Neuron (in vitro differentiated cells): Measurements from ENCODE around the gene AMY1A.
"Not testable (repeated sequence)": the region's sequence is repeated elsewhere in the genome, so short reads cannot be mapped to it uniquely, and the experiment has no call there.

ENCODE experiments used
- H2AFZ ChIP-seq: one replicate; pipeline ENCODE4 v1.6.1; 2013; ENCODE audit warnings: low read depth, mild to moderate bottlenecking, inconsistent platforms, low read length, moderate library complexity
- H3K27me3 ChIP-seq: one replicate; pipeline ENCODE4 v1.6.1; 2013; ENCODE audit warnings: low read length; ENCODE audit not compliant: insufficient read depth
- H3K36me3 ChIP-seq: one replicate; pipeline ENCODE4 v1.6.1; 2013; ENCODE audit warnings: low read length; ENCODE audit not compliant: insufficient read depth
- H3K4me1 ChIP-seq: one replicate; pipeline ENCODE4 v1.6.1; 2013; ENCODE audit warnings: low read length; ENCODE audit not compliant: insufficient read depth
- H3K4me3 ChIP-seq: 2 replicates; pipeline ENCODE4 v1.5.1; 2013; ENCODE audit warnings: mild to moderate bottlenecking, low read length, moderate library complexity
- H3K9me3 ChIP-seq: one replicate; pipeline ENCODE4 v1.6.1; 2013; ENCODE audit warnings: low read length

Gene AMY1A

DNA sequence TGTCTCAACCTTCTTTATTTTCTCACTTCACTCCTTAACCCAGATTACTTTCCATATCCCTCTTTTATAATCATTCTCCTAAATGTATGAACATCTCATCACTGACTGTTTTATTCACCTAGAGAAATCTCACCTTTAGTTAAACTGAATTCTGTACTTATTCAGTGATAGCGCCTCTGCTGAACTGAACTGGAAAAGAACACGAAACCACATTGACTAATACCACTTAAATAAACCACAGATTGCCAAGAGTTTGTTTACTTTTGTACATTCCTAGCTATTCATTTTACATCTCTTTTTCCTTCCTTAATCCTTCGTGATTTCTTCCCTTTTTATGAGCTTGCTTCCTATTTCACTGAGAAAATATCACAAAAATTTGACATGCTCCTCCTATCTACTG lies 52.1 kb downstream of the AMY1A start:
- H3K9me3 ChIP-seq, H3K4me3 ChIP-seq, H2AFZ ChIP-seq, H3K4me1 ChIP-seq, H3K27me3 ChIP-seq, H3K36me3 ChIP-seq: not testable (repeated sequence)

DNA sequence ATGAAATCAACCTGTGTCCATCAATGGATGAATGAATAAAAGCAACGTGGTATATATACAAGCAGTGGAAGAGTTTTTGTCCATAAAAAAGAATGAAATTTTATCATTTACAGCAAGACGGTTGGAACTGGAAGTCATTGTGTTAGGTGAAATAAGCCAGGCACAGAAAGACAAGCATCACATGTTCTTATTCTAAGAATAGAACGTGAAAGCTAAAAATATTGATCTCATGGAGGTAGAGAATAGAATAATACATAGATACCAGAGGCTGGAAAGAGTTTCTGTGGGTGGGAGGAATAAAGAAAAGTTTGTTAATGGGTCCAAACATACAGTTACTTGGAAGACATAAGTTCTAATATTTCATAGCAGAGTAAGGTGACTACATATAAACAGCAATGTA lies 54.8 kb downstream of the AMY1A start:
- not testable (repeated sequence) for H2AFZ ChIP-seq, H3K36me3 ChIP-seq, H3K27me3 ChIP-seq, H3K4me1 ChIP-seq, H3K9me3 ChIP-seq, H3K4me3 ChIP-seq
